ENCODE measurements around the gene HINT2.

HINT2 gene

DNA sequence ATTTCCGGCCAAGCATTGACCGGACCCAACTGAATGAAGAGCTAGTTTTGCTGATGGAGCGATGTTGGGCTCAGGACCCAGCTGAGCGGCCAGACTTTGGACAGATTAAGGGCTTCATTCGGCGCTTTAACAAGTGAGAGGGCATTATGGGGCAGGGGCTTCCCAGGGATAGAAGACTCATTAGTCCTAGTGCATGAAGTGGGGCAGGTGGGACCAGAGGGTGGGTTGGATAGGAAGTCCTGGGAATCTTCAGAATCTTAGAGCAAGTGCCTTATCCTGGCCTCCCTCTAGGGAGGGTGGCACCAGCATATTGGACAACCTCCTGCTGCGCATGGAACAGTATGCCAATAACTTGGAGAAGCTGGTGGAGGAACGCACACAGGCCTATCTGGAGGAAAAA, 8.7 kb downstream of the HINT2 start:
- Mint-ChIP-seq H3K4me3 (no peak overlapping the region), H3K9me3 (no peaks in the 10 kb centered on the region), H3K4me1 (peaks cover 6% of the 10 kb centered on the region), H3K27ac (no peak overlapping the region), H3K36me3 (peaks cover 42% of the 10 kb centered on the region)
- no peak for DNase-seq (ENCODE audit: low spot score in 2 of 2)
- ATAC-seq, result no peak

- peaks cover 25% of the 10 kb centered on the region for H3K4me1 Mint-ChIP-seq
- H3K4me3 Mint-ChIP-seq, result no peak overlapping the region
- DNase-seq (ENCODE audit: low spot score in 2 of 2) (no peak), ATAC-seq (no peak)
- H3K36me3 Mint-ChIP-seq, result peaks cover 42% of the 10 kb centered on the region
- no peaks in the 10 kb centered on the region for H3K9me3 Mint-ChIP-seq
- peak overlapping the region; percentile 9 for H3K27ac Mint-ChIP-seq
These were observed 13.3 kb downstream of the HINT2 start for GRCh38 chr9:35801328-35802128.

GRCh38 chr9:35800530-35800929, 14.3 kb downstream of the HINT2 start:
- Mint-ChIP-seq H3K9me3 (no peaks in the 10 kb centered on the region), H3K36me3 (peaks cover 32% of the 10 kb centered on the region), H3K27ac (peak overlapping the region; percentile 1), H3K4me3 (no peak overlapping the region), H3K4me1 (peaks cover 25% of the 10 kb centered on the region)
- ATAC-seq (no peak), DNase-seq (ENCODE audit: low spot score in 2 of 2) (no peak)

DNA sequence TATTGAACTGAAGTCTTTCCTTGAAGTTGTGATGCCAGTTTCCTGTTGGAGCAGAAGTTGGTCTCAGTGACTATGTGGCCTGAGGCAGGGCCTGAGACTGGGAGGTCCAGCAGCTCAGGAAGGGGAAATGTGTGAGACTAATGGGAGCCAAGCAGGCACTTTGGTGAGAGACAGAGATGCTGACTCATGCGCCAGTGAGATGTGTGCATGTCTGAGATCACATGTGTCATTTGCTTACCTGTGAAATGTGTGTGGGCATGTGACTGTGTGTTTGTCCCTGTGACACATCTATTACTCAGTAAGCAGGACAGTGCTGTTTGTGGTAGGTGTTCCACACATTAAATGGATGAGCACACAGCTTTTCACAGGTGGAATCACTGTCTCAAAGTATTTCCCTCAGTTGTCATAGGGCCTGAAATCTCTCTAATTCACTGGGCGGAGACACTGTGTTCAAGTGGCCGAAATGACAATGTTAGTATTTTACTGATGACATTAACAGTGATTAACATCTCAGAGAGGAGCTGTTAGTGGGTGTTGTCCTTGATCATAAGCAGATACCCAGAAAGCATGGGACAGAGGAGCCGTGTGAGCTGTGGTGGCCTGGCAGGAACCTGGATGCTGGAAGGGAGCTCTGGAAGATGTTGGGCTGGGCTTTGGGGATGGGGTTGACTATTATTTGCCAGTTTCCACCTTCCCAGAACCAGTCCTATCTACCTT, 16.0 kb downstream of the HINT2 start:
- Mint-ChIP-seq H3K4me1 (peaks cover 32% of the 10 kb centered on the region), H3K27ac (peak overlapping the region; percentile 49)
- no peak for DNase-seq (ENCODE audit: low spot score in 2 of 2)

DNA sequence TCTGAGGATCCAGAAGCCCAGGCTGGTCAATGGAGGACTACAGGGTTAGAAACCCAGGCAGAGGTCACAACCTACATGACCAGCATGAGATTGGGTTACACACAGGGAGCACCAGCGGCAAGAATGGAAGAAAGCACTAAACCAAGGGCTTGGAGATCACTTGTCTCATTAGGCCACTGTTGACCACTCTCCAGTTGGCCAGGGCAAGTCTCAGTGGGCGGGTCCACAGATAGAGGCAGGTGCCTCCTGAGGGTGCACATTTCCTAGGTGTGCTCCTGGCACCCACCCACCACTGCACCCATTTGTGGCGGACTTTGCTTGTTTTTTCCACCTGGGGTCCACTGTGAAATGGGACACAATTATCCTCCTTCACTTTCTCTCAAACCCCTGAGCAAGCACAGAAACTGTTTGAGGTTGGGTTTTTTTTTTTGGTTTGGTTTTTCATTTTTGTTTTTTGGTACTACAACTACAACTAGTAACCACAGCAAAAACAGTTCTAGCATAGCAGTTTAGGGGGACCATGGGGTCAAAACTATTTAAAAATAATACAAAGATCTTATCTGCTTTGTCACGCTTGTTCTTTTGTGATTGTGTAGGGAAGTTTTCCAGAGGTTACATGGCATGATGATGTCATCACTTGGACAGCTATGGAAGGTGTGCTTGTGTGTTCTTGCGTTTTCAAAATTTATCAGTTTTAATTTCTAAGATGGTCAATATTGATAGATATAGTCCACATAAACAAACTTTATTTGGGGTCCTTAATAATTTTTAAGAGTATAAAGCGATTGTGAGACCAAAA, 17.3 kb downstream of the HINT2 start:
- no peak overlapping the region for H3K27ac Mint-ChIP-seq
- no peak for DNase-seq (ENCODE audit: low spot score in 2 of 2)

More for the DNA sequence above, 16.0 kb downstream of the HINT2 start:
- H3K9me3 Mint-ChIP-seq, result no peaks in the 10 kb centered on the region
- peak; percentile 100 for ATAC-seq
- peaks cover 31% of the 10 kb centered on the region for H3K36me3 Mint-ChIP-seq
- no peak overlapping the region for H3K4me3 Mint-ChIP-seq

GRCh38 chr9:35795695-35796094, 19.1 kb downstream of the HINT2 start:
- Mint-ChIP-seq H3K4me3 (no peak overlapping the region), H3K4me1 (peaks cover 27% of the 10 kb centered on the region), H3K36me3 (peaks cover 12% of the 10 kb centered on the region), H3K9me3 (no peaks in the 10 kb centered on the region), H3K27ac (peak overlapping the region; percentile 6)
- DNase-seq (ENCODE audit: low spot score in 2 of 2) (no peak), ATAC-seq (no peak)

More for the DNA sequence above, 17.3 kb downstream of the HINT2 start:
- Mint-ChIP-seq H3K4me3 (no peak overlapping the region), H3K4me1 (peaks cover 32% of the 10 kb centered on the region), H3K9me3 (no peaks in the 10 kb centered on the region), H3K36me3 (peaks cover 20% of the 10 kb centered on the region)
- no peak for ATAC-seq

GRCh38 chr9:35793461-35793860, 21.4 kb downstream of the HINT2 start:
- ATAC-seq (no peak), DNase-seq (ENCODE audit: low spot score in 2 of 2) (no peak)
- no peak overlapping the region for H3K4me3 Mint-ChIP-seq
- peaks cover 26% of the 10 kb centered on the region for H3K4me1 Mint-ChIP-seq
- no peaks in the 10 kb centered on the region for H3K9me3 Mint-ChIP-seq
- peaks cover 21% of the 10 kb centered on the region for H3K36me3 Mint-ChIP-seq
- H3K27ac Mint-ChIP-seq, result peak overlapping the region; percentile 9

DNA sequence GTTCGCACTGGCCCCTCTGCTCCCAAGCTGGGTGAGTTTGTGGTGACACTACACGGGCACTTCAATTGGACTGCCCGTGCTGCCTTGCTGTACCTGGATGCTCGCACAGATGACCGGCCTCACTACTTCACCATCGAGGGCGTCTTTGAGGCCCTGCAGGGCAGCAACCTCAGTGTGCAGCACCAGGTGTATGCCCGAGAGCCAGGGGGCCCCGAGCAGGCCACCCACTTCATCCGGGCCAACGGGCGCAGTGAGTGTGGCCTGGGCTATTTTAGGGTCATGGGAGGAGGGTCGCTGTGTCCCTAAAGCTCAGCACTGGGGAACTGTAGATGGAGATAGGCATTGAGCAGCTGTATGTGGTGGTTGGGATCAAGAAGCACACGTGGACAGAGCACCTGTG, 22.0 kb downstream of the HINT2 start:
- Mint-ChIP-seq H3K4me1 (peaks cover 19% of the 10 kb centered on the region), H3K4me3 (no peak overlapping the region), H3K27ac (peak overlapping the region; percentile 9), H3K36me3 (peaks cover 19% of the 10 kb centered on the region), H3K9me3 (no peaks in the 10 kb centered on the region)
- no peak for ATAC-seq
- DNase-seq (ENCODE audit: low spot score in 2 of 2), result no peak

GRCh38 chr9:35792024-35792813, 22.6 kb downstream of the HINT2 start:
- DNase-seq (ENCODE audit: low spot score in 2 of 2) (no peak), ATAC-seq (no peak)
- H3K27ac Mint-ChIP-seq, result no peak overlapping the region
- H3K4me3 Mint-ChIP-seq, result no peak overlapping the region
- H3K9me3 Mint-ChIP-seq, result no peaks in the 10 kb centered on the region
- peaks cover 25% of the 10 kb centered on the region for H3K36me3 Mint-ChIP-seq
- peaks cover 17% of the 10 kb centered on the region for H3K4me1 Mint-ChIP-seq

GRCh38 chr9:35791297-35791921, 23.4 kb downstream of the HINT2 start, which contains the start of gene NPR2:
Gene NPR2 (plus strand): TSS chr9:35791591. CDS start chr9:35792409, 818 bp downstream.
- peaks cover 12% of the 10 kb centered on the region for H3K4me1 Mint-ChIP-seq
- ATAC-seq (no peak), DNase-seq (ENCODE audit: low spot score in 2 of 2) (no peak)
- no peak within 1 kb of the TSS for H3K4me3 Mint-ChIP-seq
- H3K36me3 Mint-ChIP-seq, result peaks cover 33% of the 10 kb centered on the region
- H3K9me3 Mint-ChIP-seq, result no peaks in the 10 kb centered on the region
- H3K27ac Mint-ChIP-seq, result peak within 1 kb of the TSS; percentile 62

GRCh38 chr9:35790385-35791296, 24.2 kb downstream of the HINT2 start:
- peak overlapping the region; percentile 62 for H3K27ac Mint-ChIP-seq
- H3K4me1 Mint-ChIP-seq, result peaks cover 12% of the 10 kb centered on the region
- peaks cover 41% of the 10 kb centered on the region for H3K36me3 Mint-ChIP-seq
- no peak overlapping the region for H3K4me3 Mint-ChIP-seq
- DNase-seq (ENCODE audit: low spot score in 2 of 2), result peak; percentile 33 to 68
- H3K9me3 Mint-ChIP-seq, result no peaks in the 10 kb centered on the region
- peak; percentile 89 for ATAC-seq

GRCh38 chr9:35790025-35790384, 24.8 kb downstream of the HINT2 start:
- Mint-ChIP-seq H3K27ac (no peak overlapping the region), H3K4me1 (peaks cover 12% of the 10 kb centered on the region), H3K36me3 (peaks cover 42% of the 10 kb centered on the region), H3K9me3 (no peaks in the 10 kb centered on the region), H3K4me3 (no peak overlapping the region)
- DNase-seq (ENCODE audit: low spot score in 2 of 2) (no peak), ATAC-seq (peak; percentile 5)

- Mint-ChIP-seq H3K9me3 (no peaks in the 10 kb centered on the region), H3K4me1 (peaks cover 10% of the 10 kb centered on the region), H3K4me3 (no peak overlapping the region), H3K36me3 (peaks cover 44% of the 10 kb centered on the region), H3K27ac (no peak overlapping the region)
- DNase-seq (ENCODE audit: low spot score in 2 of 2) (no peak), ATAC-seq (no peak)
These were observed 25.3 kb downstream of the HINT2 start for GRCh38 chr9:35789541-35789940.
